ENCODE data around the gene SLC7A6.

The SLC7A6 gene

GRCh38 chr16:68306633-68307032 lies 42.3 kb downstream of the SLC7A6 start:
- no peak for DNase-seq (ENCODE audit: low spot score)

DNA sequence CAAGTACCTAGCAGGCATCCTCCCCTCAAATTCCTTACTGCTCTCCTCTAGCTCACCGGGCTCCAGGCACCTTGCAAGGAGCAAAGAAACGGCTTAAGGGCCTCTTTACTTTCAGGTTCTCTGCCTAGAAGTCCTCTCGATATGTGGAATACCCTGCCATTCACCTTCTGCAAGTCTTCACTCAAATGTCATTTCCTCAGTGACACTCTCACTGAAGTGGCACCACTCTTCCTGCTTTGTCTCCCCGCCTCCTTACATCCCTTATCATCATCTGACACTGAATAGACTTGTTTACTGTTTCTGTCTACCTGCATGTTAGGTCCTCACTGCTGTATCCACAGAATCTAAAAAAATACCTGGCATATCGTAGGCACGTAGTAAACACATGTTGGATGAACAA lies 45.5 kb downstream of the SLC7A6 start:
- no peak for DNase-seq (ENCODE audit: low spot score)

DNA sequence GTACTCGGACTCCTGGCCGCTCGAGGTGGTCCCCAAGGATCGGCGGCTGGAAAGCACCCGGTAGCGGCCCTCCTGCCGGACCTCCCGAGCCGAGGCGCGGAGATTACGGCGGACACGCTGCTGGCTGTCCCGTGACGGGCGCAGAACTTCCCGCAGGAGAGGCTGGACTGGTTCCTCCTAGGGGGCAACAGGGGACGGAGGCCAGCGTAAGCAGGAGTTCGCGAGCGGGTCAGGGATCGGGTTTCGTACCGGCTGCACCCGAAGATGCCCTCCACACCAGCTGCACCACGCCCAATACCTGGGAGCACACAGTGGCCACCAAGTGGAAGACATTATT lies 46.1 kb downstream of the SLC7A6 start:
- DNase-seq (ENCODE audit: low spot score): peak; percentile 62

DNA sequence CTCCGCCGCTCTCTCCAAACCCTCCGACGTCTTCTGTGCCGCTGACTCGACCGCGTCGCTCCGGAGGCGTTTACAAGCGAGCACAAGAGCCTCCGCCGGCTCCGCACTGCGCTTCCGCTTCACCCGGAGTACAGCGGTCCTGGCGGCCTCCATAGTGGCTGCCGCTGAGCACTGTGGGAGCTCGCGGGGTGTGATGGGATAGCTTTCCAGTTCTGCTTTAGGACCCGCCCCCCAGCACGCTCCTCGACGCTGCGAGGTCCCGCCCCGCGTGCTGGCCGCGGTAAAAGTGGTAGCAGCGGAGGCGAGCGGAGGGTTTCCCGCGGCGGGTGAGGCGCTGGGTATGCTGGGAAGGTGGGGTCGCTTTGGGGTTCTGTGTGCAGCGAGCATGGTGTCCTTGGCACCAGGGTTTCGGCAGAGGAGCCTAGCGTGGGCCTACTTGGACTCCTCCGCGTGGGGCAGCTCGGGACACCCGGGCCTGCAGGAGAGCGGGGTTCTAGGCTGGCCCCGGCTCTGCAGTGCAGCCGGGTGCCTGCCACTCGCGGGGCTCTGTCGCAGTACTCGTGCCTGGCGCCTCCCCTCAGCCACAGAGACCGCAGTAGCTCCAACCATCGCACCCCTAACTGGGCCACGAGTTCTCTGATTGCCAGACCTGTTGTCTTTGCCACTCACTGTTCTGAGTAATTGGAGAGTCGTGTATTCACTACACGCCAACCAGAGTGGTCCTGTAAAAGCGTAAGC lies 46.6 kb downstream of the SLC7A6 start, which contains the start of the genes PRMT7 and SLC7A6OS:
Gene PRMT7, plus strand, starts transcription at position 246 of the 738 bp plus-strand sequence. CDS start 4,961 bp downstream, outside the sequence.
Gene SLC7A6OS, minus strand, starts transcription at position 173 of the 738 bp plus-strand sequence. Its CDS starts 20 bp downstream, at position 153.
- DNase-seq (ENCODE audit: low spot score): peak; percentile 98

- no peak for DNase-seq (ENCODE audit: low spot score)
These were observed 48.8 kb downstream of the SLC7A6 start for GRCh38 chr16:68313116-68313515.

DNA sequence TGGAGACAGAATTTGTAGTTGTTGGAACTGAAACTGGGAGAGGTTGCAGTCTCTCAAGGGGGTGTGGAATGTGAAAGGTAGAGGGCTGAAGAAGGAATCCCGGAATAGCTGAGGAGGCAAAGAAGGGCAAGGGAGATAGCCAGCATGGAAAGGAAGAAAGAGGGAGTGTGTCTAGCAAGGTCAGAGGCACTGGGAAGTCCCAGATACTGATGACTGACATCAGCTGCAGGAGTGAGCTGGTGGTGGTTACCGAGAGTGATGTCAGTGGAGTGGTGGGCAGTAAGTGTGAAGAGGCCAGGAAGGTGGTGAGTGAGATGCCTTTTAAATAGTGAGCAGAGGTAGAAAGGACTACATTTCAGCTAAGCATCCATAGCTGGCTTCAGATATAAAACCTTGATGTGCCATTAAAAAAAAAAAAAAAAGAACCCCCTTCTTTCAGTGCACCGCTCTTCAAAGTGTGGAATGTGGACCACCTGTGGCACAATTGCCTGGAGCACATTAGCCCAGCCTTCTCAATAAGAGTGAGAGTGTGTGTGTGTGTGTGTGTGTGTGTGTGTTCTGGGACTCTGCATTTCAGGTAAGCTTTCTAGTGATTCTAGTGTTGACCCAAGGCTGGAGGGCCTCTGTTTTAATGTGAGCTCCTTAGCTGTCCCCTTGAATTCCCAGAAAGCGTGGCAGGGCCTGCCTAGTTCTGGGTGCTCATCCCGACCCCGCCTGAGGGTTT lies 55.0 kb downstream of the SLC7A6 start:
- no peak for DNase-seq (ENCODE audit: low spot score)

DNA sequence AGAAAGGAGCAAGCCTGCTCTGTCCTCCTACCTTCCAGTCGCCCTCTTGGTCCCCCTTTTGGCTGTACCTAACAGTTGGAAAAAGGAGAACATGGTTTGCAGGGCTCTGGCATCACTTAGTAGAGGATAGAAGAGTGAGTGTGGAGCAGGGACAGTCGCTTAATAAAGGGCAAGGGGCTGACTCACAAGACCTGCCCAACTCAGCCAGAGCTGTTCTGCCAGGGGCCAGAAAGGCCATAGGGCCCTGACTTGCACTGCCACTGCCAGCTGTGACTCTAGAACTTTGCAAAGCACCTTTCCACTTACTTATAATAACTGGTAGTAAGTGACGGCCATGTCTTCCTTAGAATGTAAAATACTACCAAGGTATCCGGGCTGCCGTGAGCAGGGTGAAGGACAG lies 60.0 kb downstream of the SLC7A6 start:
- DNase-seq (ENCODE audit: low spot score): no peak

GRCh38 chr16:68324780-68325357 lies 60.5 kb downstream of the SLC7A6 start:
- no peak for DNase-seq (ENCODE audit: low spot score)

DNA sequence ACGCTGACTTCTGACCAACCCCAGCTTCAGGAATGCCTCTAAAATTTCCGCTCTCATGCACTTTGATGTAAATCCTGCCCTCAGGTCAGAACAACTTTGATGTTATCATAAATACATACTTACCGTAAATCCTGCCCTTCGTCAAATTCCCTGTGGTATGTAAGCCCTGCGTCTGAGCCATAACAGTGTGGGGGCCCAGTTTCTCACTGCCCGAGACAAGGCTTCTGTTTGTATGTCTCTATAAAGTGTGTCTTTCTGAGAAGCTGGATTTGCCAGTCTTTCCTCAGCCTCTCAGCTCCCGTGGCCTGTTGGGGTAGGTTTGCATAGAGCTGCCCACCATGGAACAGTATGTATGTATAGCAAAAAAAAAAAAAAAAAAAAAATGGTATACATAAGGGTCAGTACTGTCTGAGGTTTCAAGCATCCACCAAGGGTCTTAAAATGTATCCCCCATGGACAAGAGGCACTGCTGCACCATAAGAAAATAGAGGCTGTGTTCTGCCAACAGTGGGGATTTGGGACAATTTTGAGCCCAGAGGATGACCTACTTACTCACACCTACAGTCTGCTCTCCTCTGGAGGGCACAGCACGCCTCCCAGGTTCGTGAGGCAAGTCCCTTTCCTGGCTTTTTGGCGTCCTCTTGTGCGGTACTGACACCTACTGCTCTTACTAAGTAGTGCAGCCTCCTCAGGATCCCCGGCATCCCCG lies 64.0 kb downstream of the SLC7A6 start:
- peak; percentile 91 for DNase-seq (ENCODE audit: low spot score)

GRCh38 chr16:68328860-68329390 lies 64.6 kb downstream of the SLC7A6 start:
- no peak for DNase-seq (ENCODE audit: low spot score)

- peak; percentile 44 for DNase-seq (ENCODE audit: low spot score)
These were observed 67.6 kb downstream of the SLC7A6 start for GRCh38 chr16:68331879-68332410.

- no peak for DNase-seq (ENCODE audit: low spot score)
These were observed 68.2 kb downstream of the SLC7A6 start for GRCh38 chr16:68332411-68333121.

DNA sequence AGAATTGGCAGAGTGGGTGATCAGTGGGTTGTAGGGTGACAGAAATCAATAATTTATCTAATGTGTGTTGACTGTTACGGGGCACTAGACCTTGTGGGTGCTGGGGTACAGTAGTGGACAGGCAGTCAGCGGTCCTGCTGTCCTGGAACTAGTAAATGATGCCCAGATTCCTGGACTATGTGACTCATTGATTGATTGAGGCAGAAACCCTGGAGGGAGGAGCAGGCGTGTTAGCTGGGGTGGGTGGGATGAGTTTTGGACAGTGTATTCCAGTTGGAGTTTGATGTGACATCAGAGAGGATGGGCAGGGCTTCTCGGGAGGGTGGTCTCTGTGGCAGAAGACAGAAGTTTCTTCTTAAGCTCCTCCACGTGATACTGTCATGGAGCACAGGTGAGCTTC lies 70.8 kb downstream of the SLC7A6 start:
- DNase-seq (ENCODE audit: low spot score): peak; percentile 59

GRCh38 chr16:68338326-68339119 lies 74.2 kb downstream of the SLC7A6 start:
- DNase-seq (ENCODE audit: low spot score): no peak

DNA sequence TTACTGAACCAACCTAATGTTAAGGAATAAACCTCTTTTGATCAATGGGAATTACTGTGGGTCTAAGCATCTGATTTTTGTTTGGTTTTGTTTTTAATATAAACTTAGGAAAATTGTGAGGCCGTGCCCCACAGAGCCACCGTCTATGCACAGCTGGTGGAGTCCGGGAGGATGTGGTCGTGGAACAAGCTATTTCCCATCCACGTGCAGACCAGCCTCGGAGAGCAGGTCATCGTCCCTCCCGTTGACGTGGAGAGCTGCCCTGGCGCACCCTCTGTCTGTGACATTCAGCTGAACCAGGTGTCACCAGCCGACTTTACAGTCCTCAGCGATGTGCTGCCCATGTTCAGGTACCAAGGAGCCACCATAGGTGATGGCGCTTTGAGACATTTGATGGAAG lies 74.9 kb downstream of the SLC7A6 start:
- DNase-seq (ENCODE audit: low spot score): no peak

GRCh38 chr16:68342620-68343019 lies 78.3 kb downstream of the SLC7A6 start:
- no peak for DNase-seq (ENCODE audit: low spot score)

GRCh38 chr16:68343137-68343536 lies 78.8 kb downstream of the SLC7A6 start:
- no peak for DNase-seq (ENCODE audit: low spot score)

- DNase-seq (ENCODE audit: low spot score): no peak
These were observed 79.9 kb downstream of the SLC7A6 start for GRCh38 chr16:68344252-68344651.

- DNase-seq (ENCODE audit: low spot score): no peak
These were observed 81.1 kb downstream of the SLC7A6 start for GRCh38 chr16:68345351-68345810.

GRCh38 chr16:68345958-68346635 lies 81.8 kb downstream of the SLC7A6 start:
- DNase-seq (ENCODE audit: low spot score): no peak

Measured in GM03348 (cell line).